Measurements from ENCODE around the gene ANXA3. TPM values are rescaled to one million over a fixed set of nuclear protein-coding genes. Genes with fewer than 3 reads are reported as not detected.

ANXA3 gene
- total and polyA plus RNA-seq, 2 donors (not counting 3 experiments of a cell fraction or from before 2014, with no cell fraction given) = 52.9 to 78.4 TPM

DNA sequence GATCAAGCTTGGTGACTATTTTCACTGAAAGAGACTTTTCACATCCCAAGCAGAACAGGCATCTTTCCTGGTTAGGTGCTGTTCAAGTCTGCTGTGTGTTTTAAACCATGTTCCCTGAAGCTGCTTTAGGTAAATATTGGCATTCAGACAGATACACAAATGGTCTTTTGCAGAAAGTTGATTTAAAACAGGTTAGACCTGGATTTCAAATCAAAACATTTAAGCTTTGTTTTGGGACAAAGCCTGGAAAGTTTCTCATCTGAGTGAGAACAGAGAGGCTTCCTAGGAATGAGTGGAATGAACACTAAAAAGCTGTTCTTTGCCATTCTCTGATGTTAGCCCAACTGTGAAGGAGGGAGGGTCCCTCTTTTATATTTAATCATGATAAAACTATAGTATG, 10.1 kb downstream of the ANXA3 start:
- Histone ChIP-seq H3K9me3 (replicated peaks; ENCODE audit: control insufficient read depth, insufficient read depth, low read length) (no peaks in the 10 kb centered on the region), H2AFZ (ENCODE audit: low read depth, low read length) (no peak overlapping the region), H3K9ac (replicated peaks; ENCODE audit: extremely low read depth, insufficient read depth, low read length) (no peak overlapping the region), H3K4me2 (ENCODE audit: insufficient read depth, low read length) (no peak overlapping the region), H3K27ac (ENCODE audit: insufficient read depth, low read depth, low read length) (peak overlapping the region; percentile 65), H3K36me3 (ENCODE audit: control insufficient read depth in 2 of 2, extremely low read depth in 1 of 2, insufficient read depth in 2 of 2, low read length in 2 of 2) (no peaks in the 10 kb centered on the region), H3K4me1 (ENCODE audit: control insufficient read depth, extremely low read depth, insufficient read depth, low read length) (peaks cover 65% of the 10 kb centered on the region), H3K4me3 (replicated peaks in 1 of 3; ENCODE audit: insufficient read depth in 1 of 3, low read depth in 1 of 3, low read length in 3 of 3) (no peak overlapping the region), H4K20me1 (replicated peaks; ENCODE audit: control insufficient read depth, extremely low read depth, insufficient read depth, low read length) (no peaks in the 10 kb centered on the region), H3K79me2 (ENCODE audit: control insufficient read depth, insufficient read depth, low read length) (no peaks in the 10 kb centered on the region), H3K27me3 (ENCODE audit: control insufficient read depth in 2 of 2, insufficient read depth in 2 of 2, low read length in 2 of 2) (no peaks in the 10 kb centered on the region), H3K9me1 (replicated peaks; ENCODE audit: control insufficient read depth, extremely low read depth, insufficient read depth, low read length) (no peaks in the 10 kb centered on the region)
- no peak for FAIRE-seq
- POLR2A ChIA-PET = interaction anchor here (0.8 to 1.4 kb wide), 2 partner anchors 8 to 9 kb away, joined by 3 to 7 read pairs; no protein-coding TSS in a partner anchor
- BruUV-seq (replicated peaks) = no TSS peak
- intact Hi-C loops (cut with micrococcal nuclease) = no loop called here
- CTCF ChIA-PET = interaction anchor here (1.4 kb wide), 1 partner anchor 51 kb away, joined by 4 read pairs; no protein-coding TSS in a partner anchor
- no peak for TF ChIP-seq FOS (IDR thresholded peaks at IDR 0.05; ENCODE audit: borderline replicate concordance, insufficient read depth, low read length)
- TF ChIP-seq, protein P1, sequence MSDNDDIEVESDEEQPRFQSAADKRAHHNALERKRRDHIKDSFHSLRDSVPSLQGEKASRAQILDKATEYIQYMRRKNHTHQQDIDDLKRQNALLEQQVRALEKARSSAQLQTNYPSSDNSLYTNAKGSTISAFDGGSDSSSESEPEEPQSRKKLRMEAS (IDR thresholded peaks at IDR 0.05; ENCODE audit: insufficient read depth, insufficient read length) = no peak
- no peak for TF ChIP-seq MYC (IDR thresholded peaks at IDR 0.05; ENCODE audit: low read depth, low read length)
- TF ChIP-seq POLR2AphosphoS5 (IDR thresholded peaks at IDR 0.05; ENCODE audit: insufficient read depth, low read depth, low read length) = no peak
- no peak for TF ChIP-seq POLR2A (IDR thresholded peaks at IDR 0.05; ENCODE audit: low read depth, low read length)
- TF ChIP-seq JUN (IDR thresholded peaks at IDR 0.05; ENCODE audit: borderline replicate concordance, insufficient read depth, insufficient read length, low read depth) = no peak
- TF ChIP-seq EZH2 (IDR thresholded peaks at IDR 0.05; ENCODE audit: borderline replicate concordance, low read depth, low read length, severe bottlenecking) = no peak
- TF ChIP-seq GATA2 (IDR thresholded peaks at IDR 0.05; ENCODE audit: insufficient read depth, insufficient read length, low read depth, low read length) = no peak
- TF ChIP-seq, protein P2, sequence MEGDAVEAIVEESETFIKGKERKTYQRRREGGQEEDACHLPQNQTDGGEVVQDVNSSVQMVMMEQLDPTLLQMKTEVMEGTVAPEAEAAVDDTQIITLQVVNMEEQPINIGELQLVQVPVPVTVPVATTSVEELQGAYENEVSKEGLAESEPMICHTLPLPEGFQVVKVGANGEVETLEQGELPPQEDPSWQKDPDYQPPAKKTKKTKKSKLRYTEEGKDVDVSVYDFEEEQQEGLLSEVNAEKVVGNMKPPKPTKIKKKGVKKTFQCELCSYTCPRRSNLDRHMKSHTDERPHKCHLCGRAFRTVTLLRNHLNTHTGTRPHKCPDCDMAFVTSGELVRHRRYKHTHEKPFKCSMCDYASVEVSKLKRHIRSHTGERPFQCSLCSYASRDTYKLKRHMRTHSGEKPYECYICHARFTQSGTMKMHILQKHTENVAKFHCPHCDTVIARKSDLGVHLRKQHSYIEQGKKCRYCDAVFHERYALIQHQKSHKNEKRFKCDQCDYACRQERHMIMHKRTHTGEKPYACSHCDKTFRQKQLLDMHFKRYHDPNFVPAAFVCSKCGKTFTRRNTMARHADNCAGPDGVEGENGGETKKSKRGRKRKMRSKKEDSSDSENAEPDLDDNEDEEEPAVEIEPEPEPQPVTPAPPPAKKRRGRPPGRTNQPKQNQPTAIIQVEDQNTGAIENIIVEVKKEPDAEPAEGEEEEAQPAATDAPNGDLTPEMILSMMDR (IDR thresholded peaks at IDR 0.05; ENCODE audit: extremely low read depth in 1 of 2, insufficient read depth in 1 of 2, low read depth in 1 of 2, low read length in 2 of 2) = no peak
- DNase-seq (ENCODE audit: low read depth, low spot score) = no peak
- dilution Hi-C loops (cut with MboI; ENCODE audit: extremely low pct_ligation_motif_present, low sequenced_read_pairs) = no loop called here
